ENCODE results near the gene TRPM7. TPM values are rescaled to one million over a fixed set of nuclear protein-coding genes. Genes with fewer than 3 reads are reported as not detected.
A peak's percentile ranks its signal among the peaks of the same experiment; 100 is the strongest.

The TRPM7 gene
- total and polyA plus RNA-seq, 9 of the 15 experiments (the other 6 are each of a cell fraction or from before 2014, with no cell fraction given) = 12.3 to 59.2 (median 31.5) TPM

GRCh38 chr15:50685976-50686468, 575 bp downstream of the TRPM7 start (continued):
- TF ChIP-seq CREB3L1 (IDR thresholded peaks at IDR 0.05; ENCODE audit: borderline replicate concordance, low read depth) (no peak), ZC3H11A (IDR thresholded peaks at IDR 0.05; ENCODE audit: low read depth, low read length) (no peak), CREBBP (IDR thresholded peaks at IDR 0.05; ENCODE audit: low read depth, low read length) (no peak), ZNF695 (CRISPR knock-in tag; IDR thresholded peaks at IDR 0.05) (no peak), ZNF668 (CRISPR knock-in tag; IDR thresholded peaks at IDR 0.05) (no peak), CBX2 (IDR thresholded peaks at IDR 0.05; ENCODE audit: insufficient read depth, low read length, poor library complexity, severe bottlenecking) (no peak), TEAD4 (IDR thresholded peaks at IDR 0.05; ENCODE audit: low read length) (no peak; the same call in 1 of the 2 replicates), TEAD4 (CRISPR knock-in tag; IDR thresholded peaks at IDR 0.05; ENCODE audit: borderline replicate concordance) (no peak; the same call in 1 of the 2 replicates), FOXJ2 (tag; IDR thresholded peaks at IDR 0.05) (0 out of 2 replicates have a peak, but pooled peaks have one; percentile 7), ZBTB11 (CRISPR knock-in tag; IDR thresholded peaks at IDR 0.05) (peak in 1 of 3 experiments; percentile 5; a peak in 1 of 6 replicates), RBM34 (IDR thresholded peaks at IDR 0.05; ENCODE audit: borderline replicate concordance, insufficient read depth, low read length) (no peak), TAF15 (IDR thresholded peaks at IDR 0.05; ENCODE audit: low read depth, low read length) (no peak), ZNF224 (CRISPR knock-in tag; IDR thresholded peaks at IDR 0.05) (no peak), BRF1 (IDR thresholded peaks at IDR 0.05; ENCODE audit: borderline replicate concordance, extremely low read depth, insufficient read length) (no peak), NFXL1 (CRISPR knock-in tag; IDR thresholded peaks at IDR 0.05) (no peak), ADNP (tag; IDR thresholded peaks at IDR 0.05) (no peak), ZBTB43 (CRISPR knock-in tag; IDR thresholded peaks at IDR 0.05) (no peak), CHCHD3 (CRISPR knock-in tag; IDR thresholded peaks at IDR 0.05) (no peak), RAD21 (CRISPR knock-in tag; conservative IDR thresholded peaks at IDR 0.05 in 1 of 2, IDR thresholded peaks at IDR 0.05 in 1 of 2) (no peak), MYNN (IDR thresholded peaks at IDR 0.05) (no peak), MYNN (CRISPR knock-in tag; IDR thresholded peaks at IDR 0.05) (no peak), HDAC6 (IDR thresholded peaks at IDR 0.05; ENCODE audit: low read depth, low read length) (no peak), MAFF (IDR thresholded peaks at IDR 0.05; ENCODE audit: low read length) (no peak), ZNF584 (CRISPR knock-in tag; IDR thresholded peaks at IDR 0.05; ENCODE audit: low read depth) (no peak)
